ENCODE data around the gene MEDAG.

MEDAG gene

GRCh38 chr13:30959678-30960077 lies 53.6 kb downstream of the MEDAG start:
- no peak for DNase-seq (ENCODE audit: low spot score)
- no peak for TF ChIP-seq CTCF (IDR thresholded peaks at IDR 0.05; ENCODE audit: extremely low read depth, missing control alignments)

GRCh38 chr13:30963791-30964190 lies 57.7 kb downstream of the MEDAG start:
- TF ChIP-seq CTCF (IDR thresholded peaks at IDR 0.05; ENCODE audit: extremely low read depth, missing control alignments) = no peak
- DNase-seq (ENCODE audit: low spot score) = no peak

- TF ChIP-seq CTCF (IDR thresholded peaks at IDR 0.05; ENCODE audit: extremely low read depth, missing control alignments) = no peak
- no peak for DNase-seq (ENCODE audit: low spot score)
Observed at GRCh38 chr13:30965380-30965779, 59.3 kb downstream of the MEDAG start.

- no peak for TF ChIP-seq CTCF (IDR thresholded peaks at IDR 0.05; ENCODE audit: extremely low read depth, missing control alignments)
- no peak for DNase-seq (ENCODE audit: low spot score)
Observed at GRCh38 chr13:30966101-30966500, 60.0 kb downstream of the MEDAG start.

- no peak for DNase-seq (ENCODE audit: low spot score)
- no peak for TF ChIP-seq CTCF (IDR thresholded peaks at IDR 0.05; ENCODE audit: extremely low read depth, missing control alignments)
Observed at GRCh38 chr13:30968846-30969245, 62.8 kb downstream of the MEDAG start.

- TF ChIP-seq CTCF (IDR thresholded peaks at IDR 0.05; ENCODE audit: extremely low read depth, missing control alignments) = no peak
Observed at GRCh38 chr13:30971575-30971974, 65.5 kb downstream of the MEDAG start.

GRCh38 chr13:30972888-30973377 lies 66.9 kb downstream of the MEDAG start:
- DNase-seq (ENCODE audit: low spot score) = no peak
- no peak for TF ChIP-seq CTCF (IDR thresholded peaks at IDR 0.05; ENCODE audit: extremely low read depth, missing control alignments)

More at GRCh38 chr13:30971575-30971974, 65.5 kb downstream of the MEDAG start:
- no peak for DNase-seq (ENCODE audit: low spot score)

Data from GM20000 (cell line).